GM23248 (cell line): ENCODE measurements around the gene TAS2R5.

Experiments
- EZH2 ChIP-seq: fragments of 200-600 bp; sonication (generic); IDR thresholded peaks from 2 replicates; pipeline ENCODE4 v1.6.1; 2018; ENCODE audit warnings: antibody characterized with exemption, mild to moderate bottlenecking; ENCODE audit not compliant: insufficient read depth, poor library complexity, severe bottlenecking
- EZH2phosphoT487 ChIP-seq: fragments of 200-600 bp; sonication (generic); IDR thresholded peaks from 2 replicates; pipeline ENCODE4 v1.6.1; 2018; ENCODE audit warnings: antibody characterized with exemption, moderate library complexity, mild to moderate bottlenecking, low read depth; ENCODE audit not compliant: insufficient read depth

- TF ChIP-seq EZH2phosphoT487 (no peak), EZH2 (no peak)
Observed at GRCh38 chr7:141838581-141838980, 48.6 kb downstream of the TAS2R5 start.
